Tibial nerve (tissue), 3 donors: ENCODE results near the gene ZC3H12C.

ENCODE experiments used
- POLR2A ChIP-seq, 2 donors: fragments of 450-650 bp; IDR thresholded peaks; one replicate each; pipeline ENCODE4 v1.6.1; 2017; ENCODE audit warnings: antibody characterized with exemption in 2 of 2, mild to moderate bottlenecking in 2 of 2, moderate library complexity in 2 of 2
- TF ChIP-seq, protein P1 (sequence below), 5 experiments: fragments of 200-600 bp in 3 of 5; fragments of 450-650 bp in 2 of 5; sonication (generic) in 3 of 5; IDR thresholded peaks; one replicate each; pipeline ENCODE4 v1.5.1; 2016 to 2019; ENCODE audit warnings: antibody characterized with exemption in 5 of 5, mild to moderate bottlenecking in 3 of 5, moderate library complexity in 2 of 5

DNA sequence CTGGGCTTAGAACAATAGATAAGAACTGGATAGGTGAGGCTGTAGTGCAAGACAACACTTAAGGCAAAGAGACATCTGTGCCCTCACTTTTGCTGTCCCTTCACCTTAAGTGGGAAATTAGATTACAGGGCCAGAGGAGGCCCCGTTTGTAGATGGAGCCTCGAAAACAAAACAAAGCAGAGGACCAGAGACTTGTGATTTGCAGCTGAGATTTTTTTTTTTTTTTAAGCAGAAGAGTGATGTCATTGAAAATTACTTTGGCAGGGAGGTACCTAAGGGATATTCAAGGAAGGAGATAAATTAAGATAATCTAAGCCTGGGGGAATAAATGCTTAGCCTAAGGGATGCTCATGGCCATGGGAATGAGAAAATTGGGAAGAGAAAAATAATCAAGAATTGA lies 31.4 kb downstream of the ZC3H12C start:
- TF ChIP-seq POLR2A (IDR thresholded peaks at IDR 0.05): no peak
- TF ChIP-seq, protein P1, sequence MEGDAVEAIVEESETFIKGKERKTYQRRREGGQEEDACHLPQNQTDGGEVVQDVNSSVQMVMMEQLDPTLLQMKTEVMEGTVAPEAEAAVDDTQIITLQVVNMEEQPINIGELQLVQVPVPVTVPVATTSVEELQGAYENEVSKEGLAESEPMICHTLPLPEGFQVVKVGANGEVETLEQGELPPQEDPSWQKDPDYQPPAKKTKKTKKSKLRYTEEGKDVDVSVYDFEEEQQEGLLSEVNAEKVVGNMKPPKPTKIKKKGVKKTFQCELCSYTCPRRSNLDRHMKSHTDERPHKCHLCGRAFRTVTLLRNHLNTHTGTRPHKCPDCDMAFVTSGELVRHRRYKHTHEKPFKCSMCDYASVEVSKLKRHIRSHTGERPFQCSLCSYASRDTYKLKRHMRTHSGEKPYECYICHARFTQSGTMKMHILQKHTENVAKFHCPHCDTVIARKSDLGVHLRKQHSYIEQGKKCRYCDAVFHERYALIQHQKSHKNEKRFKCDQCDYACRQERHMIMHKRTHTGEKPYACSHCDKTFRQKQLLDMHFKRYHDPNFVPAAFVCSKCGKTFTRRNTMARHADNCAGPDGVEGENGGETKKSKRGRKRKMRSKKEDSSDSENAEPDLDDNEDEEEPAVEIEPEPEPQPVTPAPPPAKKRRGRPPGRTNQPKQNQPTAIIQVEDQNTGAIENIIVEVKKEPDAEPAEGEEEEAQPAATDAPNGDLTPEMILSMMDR (IDR thresholded peaks at IDR 0.05): no peak
